Glutamatergic neuron (in vitro differentiated cells): ENCODE data around the gene CCDC33. TPM values are rescaled to one million over a fixed set of nuclear protein-coding genes. Genes with fewer than 3 reads are reported as not detected.

Source experiments
- DNase-seq: peaks from one replicate; pipeline ENCODE4 v3.0.0; 2022
- H3K27ac Mint-ChIP-seq: one replicate; pipeline ENCODE4 v1.8.0; 2020; ENCODE audit warnings: mild to moderate bottlenecking, mixed read lengths, inconsistent platforms; ENCODE audit not compliant: unreplicated experiment
- H3K27me3 Mint-ChIP-seq: one replicate; pipeline ENCODE4 v1.8.0; 2020; ENCODE audit warnings: mild to moderate bottlenecking, moderate library complexity, mixed read lengths, inconsistent platforms; ENCODE audit not compliant: unreplicated experiment
- H3K36me3 Mint-ChIP-seq: one replicate; pipeline ENCODE4 v1.8.0; 2020; ENCODE audit warnings: mild to moderate bottlenecking, mixed read lengths, inconsistent platforms; ENCODE audit not compliant: unreplicated experiment
- H3K4me1 Mint-ChIP-seq: one replicate; pipeline ENCODE4 v1.8.0; 2020; ENCODE audit warnings: mild to moderate bottlenecking, low read depth, mixed read lengths, inconsistent platforms; ENCODE audit not compliant: unreplicated experiment
- H3K4me3 Mint-ChIP-seq: one replicate; pipeline ENCODE4 v1.8.0; 2020; ENCODE audit warnings: mild to moderate bottlenecking, mixed read lengths, inconsistent platforms; ENCODE audit not compliant: unreplicated experiment
- H3K9me3 Mint-ChIP-seq: one replicate; pipeline ENCODE4 v1.8.0; 2020; ENCODE audit warnings: mild to moderate bottlenecking, moderate library complexity, mixed read lengths, inconsistent platforms; ENCODE audit not compliant: unreplicated experiment
- total RNA-seq: library from RNA; stranded (reverse); fragmentation: NEBNext Ultra II Directional; extraction: Animal tissue kit (Norgen Biotek cat#: 25700); gene quantifications from one replicate; pipeline ENCODE4 v1.2.1, GENCODE V29; 2021; ENCODE audit not compliant: unreplicated experiment
- TF ChIP-seq, protein P1 (sequence below): fragments of 200-600 bp; sonication (generic); IDR thresholded peaks from one replicate; pipeline ENCODE4 v1.5.0; 2021; ENCODE audit not compliant: partially characterized antibody, unreplicated experiment

CCDC33 gene
- total RNA-seq, 1 donor from 2014 or later: 0.49 TPM

GRCh38 chr15:74226761-74227540 lies 9.2 kb upstream of the CCDC33 start:
- TF ChIP-seq, protein P1, sequence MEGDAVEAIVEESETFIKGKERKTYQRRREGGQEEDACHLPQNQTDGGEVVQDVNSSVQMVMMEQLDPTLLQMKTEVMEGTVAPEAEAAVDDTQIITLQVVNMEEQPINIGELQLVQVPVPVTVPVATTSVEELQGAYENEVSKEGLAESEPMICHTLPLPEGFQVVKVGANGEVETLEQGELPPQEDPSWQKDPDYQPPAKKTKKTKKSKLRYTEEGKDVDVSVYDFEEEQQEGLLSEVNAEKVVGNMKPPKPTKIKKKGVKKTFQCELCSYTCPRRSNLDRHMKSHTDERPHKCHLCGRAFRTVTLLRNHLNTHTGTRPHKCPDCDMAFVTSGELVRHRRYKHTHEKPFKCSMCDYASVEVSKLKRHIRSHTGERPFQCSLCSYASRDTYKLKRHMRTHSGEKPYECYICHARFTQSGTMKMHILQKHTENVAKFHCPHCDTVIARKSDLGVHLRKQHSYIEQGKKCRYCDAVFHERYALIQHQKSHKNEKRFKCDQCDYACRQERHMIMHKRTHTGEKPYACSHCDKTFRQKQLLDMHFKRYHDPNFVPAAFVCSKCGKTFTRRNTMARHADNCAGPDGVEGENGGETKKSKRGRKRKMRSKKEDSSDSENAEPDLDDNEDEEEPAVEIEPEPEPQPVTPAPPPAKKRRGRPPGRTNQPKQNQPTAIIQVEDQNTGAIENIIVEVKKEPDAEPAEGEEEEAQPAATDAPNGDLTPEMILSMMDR: no peak
- no peak for DNase-seq
- H3K27ac Mint-ChIP-seq: no peak overlapping the region
- no peaks in the 10 kb centered on the region for H3K36me3 Mint-ChIP-seq
- peaks cover 68% of the 10 kb centered on the region for H3K4me1 Mint-ChIP-seq
- H3K27me3 Mint-ChIP-seq: peaks cover 33% of the 10 kb centered on the region
- H3K4me3 Mint-ChIP-seq: no peak overlapping the region
- H3K9me3 Mint-ChIP-seq: peaks cover 33% of the 10 kb centered on the region

- no peak for DNase-seq
- peaks cover 27% of the 10 kb centered on the region for H3K9me3 Mint-ChIP-seq
- H3K27ac Mint-ChIP-seq: peak overlapping the region; percentile 77
- peaks cover 33% of the 10 kb centered on the region for H3K27me3 Mint-ChIP-seq
- H3K4me3 Mint-ChIP-seq: peak overlapping the region; percentile 61
- no peaks in the 10 kb centered on the region for H3K36me3 Mint-ChIP-seq
- H3K4me1 Mint-ChIP-seq: peaks cover 66% of the 10 kb centered on the region
- TF ChIP-seq, protein P1: no peak
These were observed 8.0 kb upstream of the CCDC33 start for GRCh38 chr15:74227968-74228722.

DNA sequence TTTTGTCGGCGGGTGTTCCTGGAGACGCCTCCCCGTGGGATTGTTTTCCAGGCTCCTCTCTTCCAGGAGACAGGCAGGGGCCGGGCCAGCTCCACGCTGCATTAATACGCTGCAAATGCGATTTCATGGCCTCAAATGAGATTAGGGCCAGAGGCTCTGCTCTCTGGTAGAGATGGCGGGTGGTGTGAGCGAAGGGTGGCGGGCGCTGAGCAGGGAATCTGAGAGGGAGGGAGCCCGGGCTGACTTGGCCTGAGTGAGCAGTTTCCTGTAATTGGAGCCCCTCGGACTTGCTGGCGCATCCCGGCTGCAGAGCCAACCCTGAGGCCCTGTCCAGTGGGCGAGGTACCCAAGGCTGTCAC lies 7.4 kb upstream of the CCDC33 start:
- H3K9me3 Mint-ChIP-seq: peaks cover 21% of the 10 kb centered on the region
- DNase-seq: peak; percentile 73
- TF ChIP-seq, protein P1: no peak
- H3K4me3 Mint-ChIP-seq: peak overlapping the region; percentile 61
- H3K27ac Mint-ChIP-seq: no peak overlapping the region
- H3K27me3 Mint-ChIP-seq: peaks cover 29% of the 10 kb centered on the region
- H3K36me3 Mint-ChIP-seq: no peaks in the 10 kb centered on the region
- H3K4me1 Mint-ChIP-seq: peaks cover 62% of the 10 kb centered on the region

- H3K4me1 Mint-ChIP-seq: peaks cover 58% of the 10 kb centered on the region
- peaks cover 14% of the 10 kb centered on the region for H3K9me3 Mint-ChIP-seq
- no peaks in the 10 kb centered on the region for H3K36me3 Mint-ChIP-seq
- peak overlapping the region; percentile 22 for H3K27ac Mint-ChIP-seq
- peaks cover 26% of the 10 kb centered on the region for H3K27me3 Mint-ChIP-seq
- TF ChIP-seq, protein P1: no peak
- H3K4me3 Mint-ChIP-seq: peak overlapping the region; percentile 65
- DNase-seq: no peak
These were observed 6.4 kb upstream of the CCDC33 start for GRCh38 chr15:74229686-74230085.

DNA sequence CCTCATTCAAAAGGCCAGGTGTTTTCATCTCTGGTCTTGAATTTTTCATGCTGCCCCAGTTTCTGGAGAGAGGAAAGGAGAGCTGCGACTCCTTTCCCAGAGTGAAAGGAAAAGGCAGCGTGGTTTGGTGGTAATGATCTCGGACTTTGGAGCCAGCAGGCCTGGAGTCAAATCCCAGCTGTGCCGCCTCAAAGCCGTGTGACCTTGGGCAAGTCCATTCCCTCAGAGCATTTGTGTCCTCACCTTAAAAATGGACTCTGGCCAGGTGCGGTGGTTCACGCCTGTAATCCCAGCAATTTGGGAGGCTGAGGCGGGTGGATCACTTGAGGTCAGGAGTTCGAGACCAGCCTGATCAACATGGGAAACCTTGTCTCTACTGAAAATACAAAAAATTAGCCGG lies 4.7 kb upstream of the CCDC33 start:
- H3K9me3 Mint-ChIP-seq: peaks cover 5% of the 10 kb centered on the region
- peaks cover 16% of the 10 kb centered on the region for H3K27me3 Mint-ChIP-seq
- no peak overlapping the region for H3K27ac Mint-ChIP-seq
- DNase-seq: no peak
- H3K36me3 Mint-ChIP-seq: no peaks in the 10 kb centered on the region
- TF ChIP-seq, protein P1: no peak
- no peak overlapping the region for H3K4me3 Mint-ChIP-seq
- peaks cover 47% of the 10 kb centered on the region for H3K4me1 Mint-ChIP-seq
